ENCODE results near the gene MFSD11. TPM values are rescaled to one million over a fixed set of nuclear protein-coding genes. Genes with fewer than 3 reads are reported as not detected.
"Not testable (repeated sequence)": the region's sequence is repeated elsewhere in the genome, so short reads cannot be mapped to it uniquely, and the experiment has no call there.

The MFSD11 gene
- total RNA-seq, 1 donor from 2014 or later = 38.7 TPM

- Mint-ChIP-seq H3K4me3 (ENCODE audit: low read depth) (no peak overlapping the region), H3K27ac (no peak overlapping the region), H3K27me3 (no peaks in the 10 kb centered on the region), H3K36me3 (ENCODE audit: insufficient read depth) (peaks cover 6% of the 10 kb centered on the region), H3K9me3 (ENCODE audit: low read depth) (no peaks in the 10 kb centered on the region), H3K4me1 (ENCODE audit: low read depth) (peaks cover 17% of the 10 kb centered on the region)
- DNase-seq (ENCODE audit: low spot score, unreplicated experiment) = no peak
- no peak for TF ChIP-seq CTCF (IDR thresholded peaks at IDR 0.05; ENCODE audit: unreplicated experiment)
Observed at GRCh38 chr17:76691379-76692191, 46.3 kb upstream of the MFSD11 start.

GRCh38 chr17:76695059-76695831 is 42.7 kb upstream of the MFSD11 start:
- no peaks in the 10 kb centered on the region for H3K9me3 Mint-ChIP-seq (ENCODE audit: low read depth)
- no peak overlapping the region for H3K27ac Mint-ChIP-seq
- no peak for DNase-seq (ENCODE audit: low spot score, unreplicated experiment)
- no peaks in the 10 kb centered on the region for H3K27me3 Mint-ChIP-seq
- TF ChIP-seq CTCF (IDR thresholded peaks at IDR 0.05; ENCODE audit: unreplicated experiment) = no peak
- H3K4me3 Mint-ChIP-seq (ENCODE audit: low read depth) = no peak overlapping the region
- H3K4me1 Mint-ChIP-seq (ENCODE audit: low read depth) = peaks cover 22% of the 10 kb centered on the region
- H3K36me3 Mint-ChIP-seq (ENCODE audit: insufficient read depth) = peaks cover 2% of the 10 kb centered on the region

- peaks cover 32% of the 10 kb centered on the region for H3K4me1 Mint-ChIP-seq (ENCODE audit: low read depth)
- no peaks in the 10 kb centered on the region for H3K9me3 Mint-ChIP-seq (ENCODE audit: low read depth)
- no peak overlapping the region for H3K4me3 Mint-ChIP-seq (ENCODE audit: low read depth)
- no peaks in the 10 kb centered on the region for H3K36me3 Mint-ChIP-seq (ENCODE audit: insufficient read depth)
- no peak overlapping the region for H3K27ac Mint-ChIP-seq
- no peak for TF ChIP-seq CTCF (IDR thresholded peaks at IDR 0.05; ENCODE audit: unreplicated experiment)
- no peaks in the 10 kb centered on the region for H3K27me3 Mint-ChIP-seq
- no peak for DNase-seq (ENCODE audit: low spot score, unreplicated experiment)
Observed at GRCh38 chr17:76696763-76697701, 40.9 kb upstream of the MFSD11 start.

GRCh38 chr17:76697702-76698465 is 40.0 kb upstream of the MFSD11 start:
- H3K4me1 Mint-ChIP-seq (ENCODE audit: low read depth) = peaks cover 30% of the 10 kb centered on the region
- H3K27me3 Mint-ChIP-seq = no peaks in the 10 kb centered on the region
- H3K4me3 Mint-ChIP-seq (ENCODE audit: low read depth) = no peak overlapping the region
- no peak overlapping the region for H3K27ac Mint-ChIP-seq
- no peak for DNase-seq (ENCODE audit: low spot score, unreplicated experiment)
- H3K9me3 Mint-ChIP-seq (ENCODE audit: low read depth) = no peaks in the 10 kb centered on the region
- H3K36me3 Mint-ChIP-seq (ENCODE audit: insufficient read depth) = no peaks in the 10 kb centered on the region
- no peak for TF ChIP-seq CTCF (IDR thresholded peaks at IDR 0.05; ENCODE audit: unreplicated experiment)

- H3K4me3 Mint-ChIP-seq (ENCODE audit: low read depth); H3K9me3 Mint-ChIP-seq (ENCODE audit: low read depth); H3K36me3 Mint-ChIP-seq (ENCODE audit: insufficient read depth); H3K27me3 Mint-ChIP-seq; DNase-seq (ENCODE audit: low spot score, unreplicated experiment); H3K27ac Mint-ChIP-seq: not testable (repeated sequence)
- peaks cover 30% of the 10 kb centered on the region for H3K4me1 Mint-ChIP-seq (ENCODE audit: low read depth)
Observed at GRCh38 chr17:76698466-76698977, 39.4 kb upstream of the MFSD11 start.
